ENCODE results near the gene OGDH.

The OGDH gene

GRCh38 chr7:44609829-44610228 is 3.4 kb downstream of the OGDH start:
- Histone ChIP-seq H3K9me3 (replicated peaks; ENCODE audit: insufficient read depth, low read length) (no peaks in the 10 kb centered on the region), H3K4me3 (ENCODE audit: low read length) (no peak overlapping the region), H4K20me1 (ENCODE audit: insufficient read depth, low read length) (peaks cover 8% of the 10 kb centered on the region), H2AFZ (ENCODE audit: low read length) (no peak overlapping the region), H3K79me2 (ENCODE audit: low read length) (peaks cover 80% of the 10 kb centered on the region), H3F3A (ENCODE audit: insufficient read depth, low read length) (peaks cover 18% of the 10 kb centered on the region), H3K4me2 (ENCODE audit: low read depth, low read length) (no peak overlapping the region), H3K27me3 (replicated peaks; ENCODE audit: insufficient read depth, low read length) (no peaks in the 10 kb centered on the region), H3K4me1 (ENCODE audit: low read length) (no peaks in the 10 kb centered on the region; the same call in 1 of the 2 replicates), H3K9ac (ENCODE audit: low read length) (no peak overlapping the region), H3K27ac (ENCODE audit: low read length) (no peak overlapping the region; the same call in 1 of the 2 replicates), H3K36me3 (replicated peaks; ENCODE audit: insufficient read depth, low read length) (no peaks in the 10 kb centered on the region), H3K9me2 (replicated peaks; ENCODE audit: insufficient read depth, low read length) (no peaks in the 10 kb centered on the region)
- no peak for DNase-seq
- TF ChIP-seq CTCF (IDR thresholded peaks at IDR 0.05; ENCODE audit: low read length) = no peak
- TF ChIP-seq EZH2 (optimal IDR thresholded peaks at IDR 0.05; ENCODE audit: low read depth, low read length) = no peak
- no peak for TF ChIP-seq EZH2phosphoT487 (IDR thresholded peaks at IDR 0.05; ENCODE audit: low read length)

DNA sequence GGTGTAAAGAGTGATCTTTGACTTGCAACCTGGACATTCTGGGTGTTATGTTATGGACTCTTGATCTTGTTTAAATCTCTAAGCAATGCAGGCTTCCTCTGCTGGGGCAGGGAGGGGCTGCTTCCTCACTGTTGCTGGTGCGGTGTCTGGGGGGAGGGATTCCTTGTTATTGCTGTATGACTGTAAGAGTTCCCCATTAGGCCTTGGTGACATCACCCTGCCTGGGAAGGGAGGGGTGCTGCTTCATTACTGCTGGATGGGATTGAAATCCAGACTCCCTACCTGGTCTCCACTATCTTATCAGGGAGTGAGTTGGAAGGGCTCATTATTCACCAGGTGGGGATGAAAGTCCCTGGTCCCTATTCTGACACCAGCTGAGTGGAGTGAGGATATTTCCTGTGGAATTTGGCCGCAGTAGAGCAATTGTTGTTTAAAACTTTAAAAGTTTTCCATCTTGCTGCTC is 8.8 kb downstream of the OGDH start:
- H3F3A ChIP-seq (ENCODE audit: insufficient read depth, low read length) = peaks cover 8% of the 10 kb centered on the region; the same call in 1 of the 2 replicates

GRCh38 chr7:44615793-44616192 is 9.4 kb downstream of the OGDH start:
- Histone ChIP-seq H3K27me3 (replicated peaks; ENCODE audit: insufficient read depth, low read length) (no peaks in the 10 kb centered on the region), H3K36me3 (replicated peaks; ENCODE audit: insufficient read depth, low read length) (peaks cover 8% of the 10 kb centered on the region; the same call in 1 of the 2 replicates), H3F3A (ENCODE audit: insufficient read depth, low read length) (peaks cover 8% of the 10 kb centered on the region; the same call in 1 of the 2 replicates), H3K79me2 (ENCODE audit: low read length) (peaks cover 97% of the 10 kb centered on the region), H3K4me3 (ENCODE audit: low read length) (no peak overlapping the region), H3K9me2 (replicated peaks; ENCODE audit: insufficient read depth, low read length) (no peaks in the 10 kb centered on the region), H3K4me1 (ENCODE audit: low read length) (peaks cover 15% of the 10 kb centered on the region), H2AFZ (ENCODE audit: low read length) (no peak overlapping the region), H3K9ac (ENCODE audit: low read length) (no peak overlapping the region), H4K20me1 (ENCODE audit: insufficient read depth, low read length) (peaks cover 10% of the 10 kb centered on the region; the same call in 1 of the 2 replicates), H3K27ac (ENCODE audit: low read length) (no peak overlapping the region), H3K4me2 (ENCODE audit: low read depth, low read length) (no peak overlapping the region), H3K9me3 (replicated peaks; ENCODE audit: insufficient read depth, low read length) (no peaks in the 10 kb centered on the region)
- no peak for DNase-seq
- TF ChIP-seq EZH2 (optimal IDR thresholded peaks at IDR 0.05; ENCODE audit: low read depth, low read length) (no peak), CTCF (IDR thresholded peaks at IDR 0.05; ENCODE audit: low read length) (no peak), EZH2phosphoT487 (IDR thresholded peaks at IDR 0.05; ENCODE audit: low read length) (no peak)

More for the DNA sequence above, 8.8 kb downstream of the OGDH start:
- Histone ChIP-seq H3K4me2 (ENCODE audit: low read depth, low read length) (no peak overlapping the region), H2AFZ (ENCODE audit: low read length) (no peak overlapping the region), H3K9me2 (replicated peaks; ENCODE audit: insufficient read depth, low read length) (no peaks in the 10 kb centered on the region), H3K27me3 (replicated peaks; ENCODE audit: insufficient read depth, low read length) (no peaks in the 10 kb centered on the region), H3K27ac (ENCODE audit: low read length) (no peak overlapping the region), H3K36me3 (replicated peaks; ENCODE audit: insufficient read depth, low read length) (peaks cover 8% of the 10 kb centered on the region; the same call in 1 of the 2 replicates), H3K4me1 (ENCODE audit: low read length) (peaks cover 15% of the 10 kb centered on the region), H3K9ac (ENCODE audit: low read length) (no peak overlapping the region), H3K4me3 (ENCODE audit: low read length) (no peak overlapping the region), H3K9me3 (replicated peaks; ENCODE audit: insufficient read depth, low read length) (no peaks in the 10 kb centered on the region), H4K20me1 (ENCODE audit: insufficient read depth, low read length) (peaks cover 10% of the 10 kb centered on the region; the same call in 1 of the 2 replicates), H3K79me2 (ENCODE audit: low read length) (peaks cover 97% of the 10 kb centered on the region)
- no peak for DNase-seq
- TF ChIP-seq CTCF (IDR thresholded peaks at IDR 0.05; ENCODE audit: low read length) (no peak), EZH2phosphoT487 (IDR thresholded peaks at IDR 0.05; ENCODE audit: low read length) (no peak), EZH2 (optimal IDR thresholded peaks at IDR 0.05; ENCODE audit: low read depth, low read length) (no peak)
